OCI-LY1 (cell line): ENCODE results near the gene PFKFB2.

Experiments
- CTCF ChIP-seq: fragments of 200-600 bp; sonication (generic), shearing (Covaris generic); IDR thresholded peaks from 2 replicates; pipeline ENCODE4 v1.5.1; 2017; ENCODE audit warnings: mild to moderate bottlenecking, antibody characterized with exemption, low read length, moderate library complexity, mixed read lengths
- EZH2 ChIP-seq: fragments of 200-600 bp; sonication (generic), shearing (Covaris generic); IDR thresholded peaks from 2 replicates; pipeline ENCODE4 v1.8.0; 2017; ENCODE audit warnings: borderline replicate concordance, mixed run types, mild to moderate bottlenecking, antibody characterized with exemption, low read length, moderate library complexity, mixed read lengths

- no peak for TF ChIP-seq CTCF
- TF ChIP-seq EZH2 = no peak
These were observed 48.6 kb downstream of the PFKFB2 start for GRCh38 chr1:207101720-207102119.
